Hepatic stellate cell (primary cell): ENCODE data around the gene CCDC167.

Experiments used
- DNase-seq: peaks from one replicate; pipeline ENCODE4 v3.0.0; 2011; ENCODE audit warnings: low spot score

The CCDC167 gene

GRCh38 chr6:37489697-37490336 lies 9.9 kb downstream of the CCDC167 start:
- no peak for DNase-seq

- DNase-seq, result no peak
Measured at GRCh38 chr6:37488476-37488875, 11.2 kb downstream of the CCDC167 start.

- DNase-seq, result no peak
Measured at GRCh38 chr6:37487591-37488380, 11.9 kb downstream of the CCDC167 start.

GRCh38 chr6:37486121-37486839 lies 13.4 kb downstream of the CCDC167 start:
- no peak for DNase-seq

- DNase-seq, result peak; percentile 46
Measured at GRCh38 chr6:37485291-37485702, 14.4 kb downstream of the CCDC167 start.

GRCh38 chr6:37484786-37485170 lies 14.9 kb downstream of the CCDC167 start:
- DNase-seq, result no peak

GRCh38 chr6:37483917-37484785 lies 15.5 kb downstream of the CCDC167 start:
- peak; percentile 78 for DNase-seq

- DNase-seq, result no peak
Measured at GRCh38 chr6:37483252-37483901, 16.3 kb downstream of the CCDC167 start.

- DNase-seq, result no peak
Measured at GRCh38 chr6:37482606-37483251, 17.0 kb downstream of the CCDC167 start.

GRCh38 chr6:37481711-37482605 lies 17.7 kb downstream of the CCDC167 start:
- no peak for DNase-seq

- no peak for DNase-seq
Measured at GRCh38 chr6:37480951-37481534, 18.6 kb downstream of the CCDC167 start.

GRCh38 chr6:37480118-37480736 lies 19.5 kb downstream of the CCDC167 start:
- no peak for DNase-seq

GRCh38 chr6:37479266-37479854 lies 20.3 kb downstream of the CCDC167 start:
- DNase-seq, result no peak

GRCh38 chr6:37478827-37479226 lies 20.9 kb downstream of the CCDC167 start:
- no peak for DNase-seq

- no peak for DNase-seq
Measured at GRCh38 chr6:37477656-37478435, 21.8 kb downstream of the CCDC167 start.

- DNase-seq, result no peak
Measured at GRCh38 chr6:37477191-37477590, 22.5 kb downstream of the CCDC167 start.

GRCh38 chr6:37474316-37474715 lies 25.4 kb downstream of the CCDC167 start:
- DNase-seq, result no peak
